GM12873 (cell line): ENCODE measurements around the gene CETN1.

ENCODE experiments used
- CTCF ChIP-seq: IDR thresholded peaks from 2 replicates; pipeline ENCODE4 v1.5.1; 2012; ENCODE audit warnings: low read depth, mild to moderate bottlenecking, moderate library complexity, low read length, control low read depth; ENCODE audit not compliant: insufficient read depth; ENCODE audit errors: missing control alignments

The CETN1 gene

GRCh38 chr18:580154-580553 lies at the start of gene CETN1:
CETN1 (plus strand) TSS chr18:580380; CDS start chr18:580409, 29 bp downstream.
- no peak for TF ChIP-seq CTCF

- no peak for TF ChIP-seq CTCF
Observed at GRCh38 chr18:532018-532417, 48.2 kb upstream of the CETN1 start.

GRCh38 chr18:532632-533031 lies 47.5 kb upstream of the CETN1 start:
- TF ChIP-seq CTCF: no peak

GRCh38 chr18:533995-534601 lies 46.1 kb upstream of the CETN1 start:
- TF ChIP-seq CTCF: no peak

GRCh38 chr18:543447-544078 lies 36.6 kb upstream of the CETN1 start:
- TF ChIP-seq CTCF: no peak

- no peak for TF ChIP-seq CTCF
Observed at GRCh38 chr18:549967-550366, 30.2 kb upstream of the CETN1 start.

- no peak for TF ChIP-seq CTCF
Observed at GRCh38 chr18:551404-552061, 28.6 kb upstream of the CETN1 start.
